Measurements from ENCODE around the gene GOLGA8R.
"Not testable (repeated sequence)": the region's sequence is repeated elsewhere in the genome, so short reads cannot be mapped to it uniquely, and the experiment has no call there.

Gene GOLGA8R

GRCh38 chr15:30414160-30414559, at the start of gene GOLGA8R:
Gene GOLGA8R, minus strand, starts transcription at chr15:30414260. Its CDS starts 98 bp downstream, at chr15:30414162.
- DNase-seq, result not testable (repeated sequence)

GRCh38 chr15:30463849-30464248, 49.8 kb upstream of the GOLGA8R start:
- DNase-seq, result not testable (repeated sequence)

- DNase-seq, result not testable (repeated sequence)
Observed at GRCh38 chr15:30462176-30462575, 48.1 kb upstream of the GOLGA8R start.

GRCh38 chr15:30452702-30453101, 38.6 kb upstream of the GOLGA8R start:
- DNase-seq, result not testable (repeated sequence)

GRCh38 chr15:30438348-30438747, 24.3 kb upstream of the GOLGA8R start:
- not testable (repeated sequence) for DNase-seq

- not testable (repeated sequence) for DNase-seq
Observed at GRCh38 chr15:30435878-30436277, 21.8 kb upstream of the GOLGA8R start.

- DNase-seq, result not testable (repeated sequence)
Observed at GRCh38 chr15:30420723-30421122, 6.7 kb upstream of the GOLGA8R start.

- DNase-seq, result not testable (repeated sequence)
Observed at GRCh38 chr15:30407636-30408035, 6.4 kb downstream of the GOLGA8R start.

GRCh38 chr15:30398988-30399387, 15.1 kb downstream of the GOLGA8R start:
- DNase-seq, result not testable (repeated sequence)

- not testable (repeated sequence) for DNase-seq
Observed at GRCh38 chr15:30393664-30393991, 20.4 kb downstream of the GOLGA8R start.

- not testable (repeated sequence) for DNase-seq
Observed at GRCh38 chr15:30392766-30393663, 21.0 kb downstream of the GOLGA8R start, which contains the start of gene CHRFAM7A. Gene CHRFAM7A, minus strand, starts transcription at chr15:30393540. Its CDS starts 10,189 bp downstream, at chr15:30383351.

- DNase-seq, result not testable (repeated sequence)
Observed at GRCh38 chr15:30386318-30386887, 27.7 kb downstream of the GOLGA8R start.

GRCh38 chr15:30377082-30377413, 37.0 kb downstream of the GOLGA8R start:
- DNase-seq, result not testable (repeated sequence)

GRCh38 chr15:30376375-30377081, 37.5 kb downstream of the GOLGA8R start:
- not testable (repeated sequence) for DNase-seq

- DNase-seq, result not testable (repeated sequence)
Observed at GRCh38 chr15:30375872-30376271, 38.2 kb downstream of the GOLGA8R start.

GRCh38 chr15:30374862-30375261, 39.2 kb downstream of the GOLGA8R start:
- not testable (repeated sequence) for DNase-seq

- not testable (repeated sequence) for DNase-seq
Observed at GRCh38 chr15:30368271-30368670, 45.8 kb downstream of the GOLGA8R start.

- DNase-seq, result not testable (repeated sequence)
Observed at GRCh38 chr15:30367246-30367645, 46.8 kb downstream of the GOLGA8R start.

- DNase-seq, result not testable (repeated sequence)
Observed at GRCh38 chr15:30361404-30361803, 52.7 kb downstream of the GOLGA8R start.

GRCh38 chr15:30360990-30361389, 53.1 kb downstream of the GOLGA8R start:
- not testable (repeated sequence) for DNase-seq

GRCh38 chr15:30355043-30355442, 59.0 kb downstream of the GOLGA8R start:
- not testable (repeated sequence) for DNase-seq
